GM19240 (cell line): ENCODE data around the gene SMIM28.
"Not testable (repeated sequence)": the region's sequence is repeated elsewhere in the genome, so short reads cannot be mapped to it uniquely, and the experiment has no call there.

Experiments
- DNase-seq: peaks from one replicate; pipeline ENCODE4 v3.0.0; 2011; ENCODE audit warnings: low spot score; ENCODE audit not compliant: insufficient read length

The SMIM28 gene

GRCh38 chr6:138377844-138378243, at the start of gene SMIM28:
Gene SMIM28, plus strand, starts transcription at chr6:138377905. Its CDS starts 168 bp downstream, at chr6:138378073.
- DNase-seq: no peak

DNA sequence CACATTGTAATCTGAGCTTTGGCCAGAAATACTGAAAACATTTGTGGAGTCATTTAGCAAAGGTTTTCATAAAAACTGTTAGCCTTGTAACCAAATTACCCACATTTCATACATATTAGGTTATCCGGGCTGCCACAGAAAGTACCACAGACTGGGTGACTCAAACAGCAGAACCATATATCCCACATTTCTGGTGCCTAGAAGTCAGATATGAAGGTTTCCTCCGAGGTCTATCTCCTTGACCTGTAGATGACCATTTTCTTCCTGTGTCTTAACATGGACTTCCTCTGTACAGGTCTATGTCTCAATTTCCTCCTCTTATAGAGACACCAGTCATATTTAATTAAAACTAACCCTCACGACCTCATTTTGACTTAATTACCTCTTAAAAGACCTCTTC, 49.5 kb upstream of the SMIM28 start:
- no peak for DNase-seq

- no peak for DNase-seq
Observed at GRCh38 chr6:138330763-138331162, 46.9 kb upstream of the SMIM28 start.

DNA sequence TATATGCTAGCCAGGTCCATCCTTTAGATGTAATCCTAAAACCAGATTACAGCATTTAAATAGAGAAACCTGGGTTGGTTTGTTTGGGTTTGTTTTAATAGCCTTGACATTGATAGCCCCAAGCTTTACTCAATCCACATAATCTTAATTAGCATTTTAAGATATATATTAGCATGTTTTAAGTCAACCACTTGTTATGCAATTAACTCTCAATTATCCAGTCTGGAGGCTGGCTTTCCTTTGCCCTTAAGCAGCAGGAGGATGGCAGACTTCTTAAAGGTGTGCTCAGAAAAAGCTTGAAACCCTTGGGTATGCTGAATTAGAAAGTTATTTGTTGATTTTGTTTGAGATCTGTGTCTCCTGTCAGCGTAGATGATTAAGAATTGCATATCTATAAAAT, 46.3 kb upstream of the SMIM28 start:
- DNase-seq: no peak

DNA sequence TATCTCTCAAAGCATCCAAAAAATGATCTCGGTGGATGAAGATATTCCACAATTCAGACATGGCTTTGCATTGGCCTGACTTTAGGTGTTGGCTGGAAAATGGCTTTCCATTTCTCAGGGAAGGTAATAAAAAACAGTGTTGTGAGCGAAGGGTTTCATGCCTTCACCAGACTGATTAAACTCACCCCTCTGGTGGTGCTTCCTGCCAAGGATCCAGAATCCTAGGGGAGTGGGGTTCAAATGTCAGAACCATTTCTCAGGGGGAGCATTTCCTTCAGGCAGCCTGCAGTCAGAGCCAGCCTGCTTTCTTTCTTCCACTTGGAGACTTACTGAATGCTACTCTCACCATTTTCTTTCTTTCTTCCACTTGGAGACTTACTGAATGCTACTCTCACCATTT, 45.7 kb upstream of the SMIM28 start:
- DNase-seq: no peak

GRCh38 chr6:138334000-138334399, 43.7 kb upstream of the SMIM28 start:
- no peak for DNase-seq

DNA sequence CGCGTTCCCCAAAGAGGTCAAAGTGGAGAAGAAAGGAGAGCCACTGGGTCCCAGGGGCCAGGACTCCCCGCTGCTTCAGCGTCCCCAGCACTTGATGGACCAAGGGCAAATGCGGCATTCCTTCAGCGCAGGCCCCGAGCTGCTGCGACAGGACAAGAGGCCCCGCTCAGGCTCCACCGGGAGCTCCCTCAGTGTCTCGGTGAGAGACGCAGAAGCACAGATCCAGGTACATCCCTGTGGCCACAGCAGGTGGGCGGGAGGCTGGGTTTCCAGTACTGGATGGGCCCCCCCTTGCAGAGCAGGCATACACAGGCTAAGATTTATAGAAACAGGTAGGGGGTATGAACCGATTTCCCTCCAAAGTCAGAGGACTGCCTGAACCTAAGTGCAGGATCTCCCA, 42.7 kb upstream of the SMIM28 start:
- no peak for DNase-seq

DNA sequence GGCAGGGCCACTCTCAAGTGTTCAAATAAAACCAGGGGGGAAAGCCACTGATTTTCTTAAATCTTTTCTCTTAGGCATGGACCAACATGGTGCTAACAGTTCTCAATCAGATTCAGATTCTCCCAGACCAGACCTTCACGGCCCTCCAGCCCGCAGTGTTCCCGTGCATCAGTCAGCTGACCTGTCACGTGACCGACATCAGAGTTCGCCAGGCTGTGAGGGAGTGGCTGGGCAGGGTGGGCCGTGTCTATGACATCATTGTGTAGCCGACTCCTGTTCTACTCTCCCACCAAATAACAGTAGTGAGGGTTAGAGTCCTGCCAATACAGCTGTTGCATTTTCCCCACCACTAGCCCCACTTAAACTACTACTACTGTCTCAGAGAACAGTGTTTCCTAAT, 41.5 kb upstream of the SMIM28 start:
- no peak for DNase-seq

DNA sequence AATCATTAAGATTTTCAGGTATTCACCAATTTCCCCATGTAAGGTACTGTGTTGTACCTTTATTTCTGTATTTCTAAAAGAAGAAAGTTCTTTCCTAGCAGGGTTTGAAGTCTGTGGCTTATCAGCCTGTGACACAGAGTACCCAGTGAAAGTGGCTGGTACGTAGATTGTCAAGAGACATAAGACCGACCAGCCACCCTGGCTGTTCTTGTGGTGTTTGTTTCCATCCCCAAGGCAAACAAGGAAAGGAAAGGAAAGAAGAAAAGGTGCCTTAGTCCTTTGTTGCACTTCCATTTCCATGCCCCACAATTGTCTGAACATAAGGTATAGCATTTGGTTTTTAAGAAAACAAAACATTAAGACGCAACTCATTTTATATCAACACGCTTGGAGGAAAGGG, 40.6 kb upstream of the SMIM28 start:
- DNase-seq: no peak

DNA sequence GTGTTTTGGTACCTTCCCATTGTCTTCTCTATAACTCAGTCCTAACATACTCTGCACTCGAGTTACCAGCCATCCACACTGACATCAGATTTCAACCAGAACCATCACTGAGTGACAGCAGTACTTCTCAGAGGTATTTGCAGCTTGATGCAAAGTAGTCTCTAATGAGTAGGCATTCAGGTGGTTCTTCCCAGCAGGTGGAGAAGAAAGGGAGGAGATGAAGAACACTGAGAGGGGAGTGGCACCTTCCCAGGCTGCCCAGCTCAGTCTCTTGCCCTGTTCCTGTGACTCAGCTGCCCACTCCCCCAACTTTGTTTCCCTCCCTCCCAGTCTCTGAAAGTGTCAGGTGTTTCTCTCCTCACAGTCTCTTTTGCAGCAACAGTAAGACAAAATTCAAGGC, 38.7 kb upstream of the SMIM28 start:
- DNase-seq: no peak

- DNase-seq: no peak
Observed at GRCh38 chr6:138341176-138341575, 36.5 kb upstream of the SMIM28 start.

DNA sequence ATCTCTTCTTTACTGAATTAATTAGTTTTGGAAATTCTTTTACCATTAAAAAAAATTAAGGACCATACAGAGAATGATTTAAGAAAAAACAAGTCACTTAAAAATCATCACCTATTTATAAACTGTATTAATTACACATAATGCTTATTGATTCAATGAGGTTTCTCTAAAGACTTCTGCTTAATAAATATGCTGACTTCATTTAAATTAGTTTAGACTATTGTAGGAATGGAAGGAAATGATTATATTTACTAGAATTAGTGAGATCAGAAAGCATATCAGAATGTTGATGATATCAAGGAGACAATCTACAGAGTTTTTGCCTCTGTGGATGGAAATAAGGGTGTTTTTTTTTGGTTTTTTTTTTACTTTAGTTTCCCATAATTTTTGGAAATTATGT, 34.6 kb upstream of the SMIM28 start:
- no peak for DNase-seq

GRCh38 chr6:138345565-138346285, 32.0 kb upstream of the SMIM28 start:
- no peak for DNase-seq

- no peak for DNase-seq
Observed at GRCh38 chr6:138346302-138347195, 31.2 kb upstream of the SMIM28 start.

DNA sequence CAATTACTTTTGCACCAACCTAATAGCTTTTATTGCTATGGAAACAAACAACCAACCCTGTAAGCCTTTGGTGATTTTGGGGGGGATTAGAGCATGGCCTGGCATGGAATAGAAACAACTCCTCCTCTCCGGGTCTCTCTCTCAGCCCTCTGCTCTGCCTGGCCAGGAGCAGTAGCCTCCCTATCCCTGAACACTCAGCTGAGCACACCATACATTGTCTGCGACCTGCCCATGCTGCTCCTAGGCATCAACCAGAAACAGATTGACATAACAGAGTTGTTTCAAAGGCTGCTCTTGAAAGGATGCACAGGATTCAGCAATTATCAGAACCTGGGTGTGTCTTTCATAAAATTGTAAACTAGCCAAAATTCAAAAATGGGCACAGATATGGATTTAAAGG, 29.8 kb upstream of the SMIM28 start:
- DNase-seq: no peak

GRCh38 chr6:138349891-138350290, 27.8 kb upstream of the SMIM28 start:
- no peak for DNase-seq

DNA sequence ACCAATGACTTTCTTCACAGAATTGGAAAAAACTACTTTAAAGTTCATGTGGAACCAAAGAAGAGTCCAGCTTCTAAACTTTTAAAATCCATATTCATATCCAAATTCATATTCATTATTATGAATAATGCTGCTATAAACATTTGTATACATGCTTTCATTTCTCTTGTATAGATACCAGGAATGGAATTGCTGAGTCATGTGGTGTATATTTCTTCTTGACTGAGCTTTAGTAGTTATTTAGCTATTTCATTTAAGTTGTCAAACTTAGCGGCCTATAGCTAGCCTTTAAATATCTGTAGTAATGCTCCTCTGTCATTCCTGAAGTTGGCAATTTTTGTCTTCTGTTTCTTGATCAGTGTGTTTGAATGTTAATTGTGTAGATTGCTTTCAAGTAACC, 19.8 kb upstream of the SMIM28 start:
- DNase-seq: no peak

GRCh38 chr6:138368684-138369083, 9.0 kb upstream of the SMIM28 start:
- DNase-seq: not testable (repeated sequence)

DNA sequence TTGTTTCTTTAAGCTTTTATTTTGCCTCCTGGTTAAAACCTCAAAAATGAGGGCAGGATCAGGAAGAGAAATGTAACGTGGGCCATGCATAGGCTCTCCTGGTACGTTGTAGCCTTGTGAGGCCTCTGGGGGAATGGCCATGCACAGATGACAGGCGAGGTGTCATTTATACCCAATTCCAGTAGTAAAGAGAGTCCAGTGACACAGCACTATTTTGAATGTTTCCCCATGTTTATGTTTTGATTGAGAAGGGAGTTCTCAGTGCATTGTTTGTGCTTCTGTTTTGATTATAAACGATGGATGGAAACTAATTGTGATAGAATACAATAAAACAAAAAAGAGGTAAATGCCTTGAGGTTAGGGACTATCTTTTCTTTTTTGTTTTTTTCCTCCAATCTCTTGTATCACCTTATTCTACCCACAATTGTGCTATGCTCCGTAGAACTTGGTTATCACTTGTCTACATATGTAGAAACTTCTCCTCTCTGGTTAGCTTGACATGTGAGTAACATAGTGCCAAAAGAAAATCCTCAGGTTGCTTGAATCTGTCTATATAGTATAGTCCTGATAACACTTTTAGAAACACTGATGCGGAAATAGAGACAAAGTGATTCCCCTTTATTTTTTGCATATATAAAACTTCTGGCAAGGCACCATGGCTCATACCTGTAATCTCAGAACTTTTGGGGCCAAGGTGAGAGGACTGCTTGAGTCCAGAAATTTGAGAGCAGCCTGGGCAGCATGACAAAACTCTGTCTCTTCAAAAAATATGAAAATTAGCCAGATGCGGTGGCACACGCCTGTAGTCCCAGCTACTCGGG, 6.9 kb upstream of the SMIM28 start:
- no peak for DNase-seq

- DNase-seq: no peak
Observed at GRCh38 chr6:138371452-138371711, 6.3 kb upstream of the SMIM28 start.

GRCh38 chr6:138371720-138372119, 6.0 kb upstream of the SMIM28 start:
- DNase-seq: no peak
